ENCODE data around the gene SFTPD. TPM values are rescaled to one million over a fixed set of nuclear protein-coding genes. Genes with fewer than 3 reads are reported as not detected.

Gene SFTPD
- total and polyA plus RNA-seq, 9 of the 15 experiments (the other 6 are each of a cell fraction or from before 2014, with no cell fraction given): 0.20 TPM; not detected in 8

DNA sequence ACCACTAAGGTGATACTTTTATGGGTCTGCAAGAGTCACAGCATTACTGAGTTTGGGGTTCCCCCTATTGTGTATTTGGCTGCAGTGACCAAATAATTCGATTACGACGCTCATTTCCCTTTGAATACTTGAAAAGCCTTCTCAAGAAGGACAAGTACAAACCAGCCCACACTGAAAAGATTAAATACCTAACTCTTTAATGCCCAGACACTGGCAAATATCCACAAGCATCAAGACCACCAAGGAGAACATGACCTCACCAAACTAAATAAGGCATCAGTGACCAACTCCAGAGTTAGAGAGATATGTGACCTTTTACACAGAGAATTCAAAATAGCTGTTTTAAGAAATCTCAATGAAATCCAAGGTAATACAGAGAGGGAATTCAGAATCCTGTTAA is 31.8 kb upstream of the SFTPD start:
- no TSS peak for BruUV-seq (replicated peaks)
- Histone ChIP-seq H3K79me2 (ENCODE audit: control insufficient read depth, insufficient read depth, low read length) (no peaks in the 10 kb centered on the region), H3K9ac (ENCODE audit: insufficient read depth in 1 of 2, low read depth in 2 of 2, low read length in 2 of 2) (no peak overlapping the region), H4K20me1 (replicated peaks; ENCODE audit: control insufficient read depth, insufficient read depth, low read length) (no peaks in the 10 kb centered on the region), H3K36me3 (ENCODE audit: control insufficient read depth, insufficient read depth, low read length) (no peaks in the 10 kb centered on the region), H3K4me1 (replicated peaks in 1 of 2; ENCODE audit: control insufficient read depth in 2 of 2, insufficient read depth in 2 of 2, low read length in 2 of 2) (peaks cover 0 to 12% of the 10 kb centered on the region in 2 experiments; a peak in 1 of 5 replicates), H3K4me2 (ENCODE audit: insufficient read depth, low read length) (no peak overlapping the region), H3K9me3 (replicated peaks; ENCODE audit: control insufficient read depth, insufficient read depth, low read depth, low read length) (no peaks in the 10 kb centered on the region), H2AFZ (ENCODE audit: low read depth, low read length) (no peak overlapping the region), H3K27ac (ENCODE audit: extremely low read depth, low read depth, low read length) (no peak overlapping the region), H3K27me3 (ENCODE audit: control insufficient read depth in 2 of 2, insufficient read depth in 2 of 2, low read length in 2 of 2) (peaks cover 21 to 33% of the 10 kb centered on the region in 2 experiments), H3K4me3 (no peak overlapping the region), H3K9me1 (ENCODE audit: control insufficient read depth, insufficient read depth, low read length) (no peaks in the 10 kb centered on the region)
- 0% methylated on average over 3 of the region's 3 CpGs for WGBS (ENCODE audit: insufficient coverage, low coverage, missing lambda C conversion rate)
- no peak for DNase-seq (ENCODE audit: extremely low read depth in 1 of 4, low spot score in 3 of 4)
- ChIA-PET POLR2A (no interaction called here), CTCF (ENCODE audit: low intra/inter-chr PET ratio) (no interaction called here)
- intact Hi-C loops (cut with micrococcal nuclease) (no loop called here), in situ Hi-C loops (cut with MboI) (no loop called here)
- no peak for FAIRE-seq
- no peak for ATAC-seq
- no peak for TF ChIP-seq ELF4 (CRISPR knock-in tag; IDR thresholded peaks at IDR 0.05)
- no peak for TF ChIP-seq RFX7 (CRISPR knock-in tag; IDR thresholded peaks at IDR 0.05)
- TF ChIP-seq, protein P1, sequence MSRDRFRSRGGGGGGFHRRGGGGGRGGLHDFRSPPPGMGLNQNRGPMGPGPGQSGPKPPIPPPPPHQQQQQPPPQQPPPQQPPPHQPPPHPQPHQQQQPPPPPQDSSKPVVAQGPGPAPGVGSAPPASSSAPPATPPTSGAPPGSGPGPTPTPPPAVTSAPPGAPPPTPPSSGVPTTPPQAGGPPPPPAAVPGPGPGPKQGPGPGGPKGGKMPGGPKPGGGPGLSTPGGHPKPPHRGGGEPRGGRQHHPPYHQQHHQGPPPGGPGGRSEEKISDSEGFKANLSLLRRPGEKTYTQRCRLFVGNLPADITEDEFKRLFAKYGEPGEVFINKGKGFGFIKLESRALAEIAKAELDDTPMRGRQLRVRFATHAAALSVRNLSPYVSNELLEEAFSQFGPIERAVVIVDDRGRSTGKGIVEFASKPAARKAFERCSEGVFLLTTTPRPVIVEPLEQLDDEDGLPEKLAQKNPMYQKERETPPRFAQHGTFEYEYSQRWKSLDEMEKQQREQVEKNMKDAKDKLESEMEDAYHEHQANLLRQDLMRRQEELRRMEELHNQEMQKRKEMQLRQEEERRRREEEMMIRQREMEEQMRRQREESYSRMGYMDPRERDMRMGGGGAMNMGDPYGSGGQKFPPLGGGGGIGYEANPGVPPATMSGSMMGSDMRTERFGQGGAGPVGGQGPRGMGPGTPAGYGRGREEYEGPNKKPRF (IDR thresholded peaks at IDR 0.05; ENCODE audit: low read depth, low read length): no peak
- TF ChIP-seq, protein P2, sequence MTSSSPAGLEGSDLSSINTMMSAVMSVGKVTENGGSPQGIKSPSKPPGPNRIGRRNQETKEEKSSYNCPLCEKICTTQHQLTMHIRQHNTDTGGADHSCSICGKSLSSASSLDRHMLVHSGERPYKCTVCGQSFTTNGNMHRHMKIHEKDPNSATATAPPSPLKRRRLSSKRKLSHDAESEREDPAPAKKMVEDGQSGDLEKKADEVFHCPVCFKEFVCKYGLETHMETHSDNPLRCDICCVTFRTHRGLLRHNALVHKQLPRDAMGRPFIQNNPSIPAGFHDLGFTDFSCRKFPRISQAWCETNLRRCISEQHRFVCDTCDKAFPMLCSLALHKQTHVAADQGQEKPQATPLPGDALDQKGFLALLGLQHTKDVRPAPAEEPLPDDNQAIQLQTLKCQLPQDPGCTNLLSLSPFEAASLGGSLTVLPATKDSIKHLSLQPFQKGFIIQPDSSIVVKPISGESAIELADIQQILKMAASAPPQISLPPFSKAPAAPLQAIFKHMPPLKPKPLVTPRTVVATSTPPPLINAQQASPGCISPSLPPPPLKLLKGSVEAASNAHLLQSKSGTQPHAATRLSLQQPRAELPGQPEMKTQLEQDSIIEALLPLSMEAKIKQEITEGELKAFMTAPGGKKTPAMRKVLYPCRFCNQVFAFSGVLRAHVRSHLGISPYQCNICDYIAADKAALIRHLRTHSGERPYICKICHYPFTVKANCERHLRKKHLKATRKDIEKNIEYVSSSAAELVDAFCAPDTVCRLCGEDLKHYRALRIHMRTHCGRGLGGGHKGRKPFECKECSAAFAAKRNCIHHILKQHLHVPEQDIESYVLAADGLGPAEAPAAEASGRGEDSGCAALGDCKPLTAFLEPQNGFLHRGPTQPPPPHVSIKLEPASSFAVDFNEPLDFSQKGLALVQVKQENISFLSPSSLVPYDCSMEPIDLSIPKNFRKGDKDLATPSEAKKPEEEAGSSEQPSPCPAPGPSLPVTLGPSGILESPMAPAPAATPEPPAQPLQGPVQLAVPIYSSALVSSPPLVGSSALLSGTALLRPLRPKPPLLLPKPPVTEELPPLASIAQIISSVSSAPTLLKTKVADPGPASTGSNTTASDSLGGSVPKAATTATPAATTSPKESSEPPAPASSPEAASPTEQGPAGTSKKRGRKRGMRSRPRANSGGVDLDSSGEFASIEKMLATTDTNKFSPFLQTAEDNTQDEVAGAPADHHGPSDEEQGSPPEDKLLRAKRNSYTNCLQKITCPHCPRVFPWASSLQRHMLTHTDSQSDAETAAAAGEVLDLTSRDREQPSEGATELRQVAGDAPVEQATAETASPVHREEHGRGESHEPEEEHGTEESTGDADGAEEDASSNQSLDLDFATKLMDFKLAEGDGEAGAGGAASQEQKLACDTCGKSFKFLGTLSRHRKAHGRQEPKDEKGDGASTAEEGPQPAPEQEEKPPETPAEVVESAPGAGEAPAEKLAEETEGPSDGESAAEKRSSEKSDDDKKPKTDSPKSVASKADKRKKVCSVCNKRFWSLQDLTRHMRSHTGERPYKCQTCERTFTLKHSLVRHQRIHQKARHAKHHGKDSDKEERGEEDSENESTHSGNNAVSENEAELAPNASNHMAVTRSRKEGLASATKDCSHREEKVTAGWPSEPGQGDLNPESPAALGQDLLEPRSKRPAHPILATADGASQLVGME (CRISPR knock-in tag; IDR thresholded peaks at IDR 0.05): no peak
- no peak for TF ChIP-seq ZNF586 (CRISPR knock-in tag; conservative IDR thresholded peaks at IDR 0.05)
- TF ChIP-seq TGIF2 (CRISPR knock-in tag; IDR thresholded peaks at IDR 0.05): no peak
- TF ChIP-seq SRSF9 (IDR thresholded peaks at IDR 0.05; ENCODE audit: borderline replicate concordance, low read depth, low read length): no peak
- TF ChIP-seq ZFP36 (IDR thresholded peaks at IDR 0.05; ENCODE audit: low read depth, low read length, partially characterized antibody): no peak
- TF ChIP-seq EP400 (IDR thresholded peaks at IDR 0.05): no peak
- TF ChIP-seq, protein P3, sequence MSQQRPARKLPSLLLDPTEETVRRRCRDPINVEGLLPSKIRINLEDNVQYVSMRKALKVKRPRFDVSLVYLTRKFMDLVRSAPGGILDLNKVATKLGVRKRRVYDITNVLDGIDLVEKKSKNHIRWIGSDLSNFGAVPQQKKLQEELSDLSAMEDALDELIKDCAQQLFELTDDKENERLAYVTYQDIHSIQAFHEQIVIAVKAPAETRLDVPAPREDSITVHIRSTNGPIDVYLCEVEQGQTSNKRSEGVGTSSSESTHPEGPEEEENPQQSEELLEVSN (IDR thresholded peaks at IDR 0.05; ENCODE audit: borderline replicate concordance in 1 of 2, extremely low read depth in 1 of 2, insufficient read depth in 1 of 2, insufficient read length in 1 of 2, low read depth in 1 of 2, low read length in 1 of 2, poor library complexity in 1 of 2, severe bottlenecking in 1 of 2): no peak
- TF ChIP-seq EZH2 (IDR thresholded peaks at IDR 0.05; ENCODE audit: borderline replicate concordance, low read depth, low read length): no peak
- no peak for TF ChIP-seq ZNF23 (CRISPR knock-in tag; IDR thresholded peaks at IDR 0.05)
- no peak for TF ChIP-seq RBFOX2 (IDR thresholded peaks at IDR 0.05; ENCODE audit: low read depth, low read length)
